ENCODE results near the gene ATP8A2. TPM values are rescaled to one million over a fixed set of nuclear protein-coding genes. Genes with fewer than 3 reads are reported as not detected.

ATP8A2 gene
- total and polyA plus RNA-seq, 10 of the 15 experiments (the other 5 are each of a cell fraction or from before 2014, with no cell fraction given) = 0.01 to 0.04 (median 0.04) TPM; not detected in 7

DNA sequence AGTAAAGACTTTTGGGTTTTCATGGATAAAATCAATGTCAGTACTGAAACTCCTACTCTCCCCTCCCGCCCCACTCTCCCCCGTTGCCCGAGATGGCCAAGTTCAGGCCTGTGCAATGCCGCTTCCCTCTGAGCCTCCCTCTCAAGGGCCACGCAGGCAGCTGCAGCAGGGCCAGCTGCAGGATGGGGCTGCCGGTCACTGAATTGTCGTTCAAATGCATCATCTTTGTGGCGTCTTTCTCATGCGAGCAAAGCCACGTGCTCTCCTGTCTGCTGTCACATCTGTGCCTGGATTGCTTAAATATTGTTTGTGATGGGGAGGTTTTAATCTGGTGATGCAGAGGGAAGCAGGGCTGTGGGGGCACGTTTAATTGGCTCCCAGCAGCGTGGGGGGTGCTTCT, 653.4 kb downstream of the ATP8A2 start (continued):
- TF ChIP-seq CEBPB (IDR thresholded peaks at IDR 0.05; ENCODE audit: borderline replicate concordance in 1 of 2, low read depth in 2 of 2, low read length in 2 of 2) (no peak), STAT3 (IDR thresholded peaks at IDR 0.05; ENCODE audit: low read depth, low read length) (no peak), CHD1 (IDR thresholded peaks at IDR 0.05; ENCODE audit: low read depth, low read length) (no peak)

- Histone ChIP-seq H2AFZ (ENCODE audit: control insufficient read depth, low read depth, low read length) (no peak overlapping the region), H4K20me1 (ENCODE audit: control insufficient read depth, insufficient read depth) (no peaks in the 10 kb centered on the region), H3K27ac (ENCODE audit: control insufficient read depth, insufficient read depth) (no peak overlapping the region), H3K4me3 (no peak overlapping the region), H3K4me1 (ENCODE audit: control insufficient read depth, insufficient read depth, low read length) (no peaks in the 10 kb centered on the region), H3K9ac (ENCODE audit: control insufficient read depth, insufficient read depth, low read length) (no peak overlapping the region), H3K79me2 (ENCODE audit: control insufficient read depth, insufficient read depth, low read length) (no peaks in the 10 kb centered on the region), H3K36me3 (ENCODE audit: control insufficient read depth in 2 of 2, insufficient read depth in 2 of 2, low read length in 1 of 2) (no peaks in the 10 kb centered on the region), H3K9me3 (replicated peaks; ENCODE audit: control insufficient read depth, insufficient read depth, low read length) (no peaks in the 10 kb centered on the region; the same call in 2 of the 3 replicates), H3K4me2 (ENCODE audit: control insufficient read depth, insufficient read depth) (no peak overlapping the region), H3K27me3 (replicated peaks in 1 of 2; ENCODE audit: control insufficient read depth in 2 of 2, insufficient read depth in 2 of 2, low read length in 1 of 2) (no peaks in the 10 kb centered on the region; a peak in 2 of 4 replicates)
- FAIRE-seq (no peak), DNase-seq (ENCODE audit: low read depth, low spot score) (no peak), ATAC-seq (no peak)
- POLR2A ChIA-PET = no interaction called here
- RAD21 ChIA-PET (ENCODE audit: unreplicated experiment) = no interaction called here
- BruUV-seq (replicated peaks) = no TSS peak
- intact Hi-C loops (cut with micrococcal nuclease; ENCODE audit: unreplicated experiment) (no loop called here), in situ Hi-C loops (cut with MboI) (no loop called here)
- CTCF ChIA-PET = no interaction called here
- SMC1A ChIA-PET (ENCODE audit: uncharacterized antibody, unreplicated experiment) = no interaction called here
- TF ChIP-seq NFIC (IDR thresholded peaks at IDR 0.05; ENCODE audit: low read depth, low read length) = no peak
- TF ChIP-seq CEBPB (IDR thresholded peaks at IDR 0.05; ENCODE audit: borderline replicate concordance in 1 of 2, low read depth in 2 of 2, low read length in 2 of 2) = no peak
- TF ChIP-seq, protein P1, sequence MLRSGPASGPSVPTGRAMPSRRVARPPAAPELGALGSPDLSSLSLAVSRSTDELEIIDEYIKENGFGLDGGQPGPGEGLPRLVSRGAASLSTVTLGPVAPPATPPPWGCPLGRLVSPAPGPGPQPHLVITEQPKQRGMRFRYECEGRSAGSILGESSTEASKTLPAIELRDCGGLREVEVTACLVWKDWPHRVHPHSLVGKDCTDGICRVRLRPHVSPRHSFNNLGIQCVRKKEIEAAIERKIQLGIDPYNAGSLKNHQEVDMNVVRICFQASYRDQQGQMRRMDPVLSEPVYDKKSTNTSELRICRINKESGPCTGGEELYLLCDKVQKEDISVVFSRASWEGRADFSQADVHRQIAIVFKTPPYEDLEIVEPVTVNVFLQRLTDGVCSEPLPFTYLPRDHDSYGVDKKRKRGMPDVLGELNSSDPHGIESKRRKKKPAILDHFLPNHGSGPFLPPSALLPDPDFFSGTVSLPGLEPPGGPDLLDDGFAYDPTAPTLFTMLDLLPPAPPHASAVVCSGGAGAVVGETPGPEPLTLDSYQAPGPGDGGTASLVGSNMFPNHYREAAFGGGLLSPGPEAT (IDR thresholded peaks at IDR 0.05; ENCODE audit: low read depth) = no peak
- no peak for TF ChIP-seq MTA3 (IDR thresholded peaks at IDR 0.05; ENCODE audit: borderline replicate concordance, low read length)
- TF ChIP-seq, protein P2, sequence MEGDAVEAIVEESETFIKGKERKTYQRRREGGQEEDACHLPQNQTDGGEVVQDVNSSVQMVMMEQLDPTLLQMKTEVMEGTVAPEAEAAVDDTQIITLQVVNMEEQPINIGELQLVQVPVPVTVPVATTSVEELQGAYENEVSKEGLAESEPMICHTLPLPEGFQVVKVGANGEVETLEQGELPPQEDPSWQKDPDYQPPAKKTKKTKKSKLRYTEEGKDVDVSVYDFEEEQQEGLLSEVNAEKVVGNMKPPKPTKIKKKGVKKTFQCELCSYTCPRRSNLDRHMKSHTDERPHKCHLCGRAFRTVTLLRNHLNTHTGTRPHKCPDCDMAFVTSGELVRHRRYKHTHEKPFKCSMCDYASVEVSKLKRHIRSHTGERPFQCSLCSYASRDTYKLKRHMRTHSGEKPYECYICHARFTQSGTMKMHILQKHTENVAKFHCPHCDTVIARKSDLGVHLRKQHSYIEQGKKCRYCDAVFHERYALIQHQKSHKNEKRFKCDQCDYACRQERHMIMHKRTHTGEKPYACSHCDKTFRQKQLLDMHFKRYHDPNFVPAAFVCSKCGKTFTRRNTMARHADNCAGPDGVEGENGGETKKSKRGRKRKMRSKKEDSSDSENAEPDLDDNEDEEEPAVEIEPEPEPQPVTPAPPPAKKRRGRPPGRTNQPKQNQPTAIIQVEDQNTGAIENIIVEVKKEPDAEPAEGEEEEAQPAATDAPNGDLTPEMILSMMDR (IDR thresholded peaks at IDR 0.05 in 2 of 3, conservative IDR thresholded peaks at IDR 0.05 in 1 of 3; ENCODE audit: control insufficient read depth in 2 of 3, extremely low read depth in 1 of 3, insufficient read depth in 1 of 3, low read depth in 3 of 3, low read length in 3 of 3) = no peak
- no peak for TF ChIP-seq SREBF2 (IDR thresholded peaks at IDR 0.05; ENCODE audit: low read length)
- TF ChIP-seq PML (IDR thresholded peaks at IDR 0.05; ENCODE audit: low read length) = no peak
- no peak for TF ChIP-seq ZNF592 (IDR thresholded peaks at IDR 0.05)
- no peak for TF ChIP-seq POLR2AphosphoS5 (IDR thresholded peaks at IDR 0.05; ENCODE audit: low read length)
- TF ChIP-seq ZNF384 (IDR thresholded peaks at IDR 0.05; ENCODE audit: borderline replicate concordance, low read depth, low read length) = no peak
- no peak for TF ChIP-seq TBL1XR1 (IDR thresholded peaks at IDR 0.05; ENCODE audit: low read depth, low read length)
- TF ChIP-seq IRF4 (IDR thresholded peaks at IDR 0.05; ENCODE audit: low read depth, low read length) = no peak
- no peak for TF ChIP-seq BMI1 (IDR thresholded peaks at IDR 0.05; ENCODE audit: borderline replicate concordance)
- TF ChIP-seq CHD4 (IDR thresholded peaks at IDR 0.05) = no peak
- 30% methylated on average over 4 of the region's 4 CpGs for WGBS (ENCODE audit: insufficient coverage, insufficient replicate concordance, low lambda C conversion rate, missing lambda C conversion rate)
These were observed 654.0 kb downstream of the ATP8A2 start for GRCh38 chr13:26025771-26026170.

Measured in GM12878 (cell line).